ENCODE data around the gene STK39.

GRCh38 chr2:167990062-167990461, 257.3 kb downstream of the STK39 start:
- TF ChIP-seq SUZ12 (IDR thresholded peaks at IDR 0.05; ENCODE audit: extremely low read depth, insufficient read depth, insufficient read length) = no peak
- TF ChIP-seq ZNF274 (IDR thresholded peaks at IDR 0.05; ENCODE audit: low read depth, low read length) = no peak
